K562 (cell line): ENCODE results near the gene CNNM2. TPM values are rescaled to one million over a fixed set of nuclear protein-coding genes. Genes with fewer than 3 reads are reported as not detected.
A peak's percentile ranks its signal among the peaks of the same experiment; 100 is the strongest.

Experiments used
- ATAC-seq: fragments of 200-7000 bp; cut with Tn5 transposase; 3 replicates; pipeline ENCODE4 v1.9.1; 2020; ENCODE audit warnings: moderate library complexity
- BruUV-seq: library from RNA; stranded (reverse); fragments of 400-500 nt; replicated peaks from 2 replicates; lab custom pipeline; 2021; lab: Mats Ljungman, UMichigan
- CTCF ChIA-PET: fragments of 300-600 bp; formaldehyde crosslinking; extraction: SDS; loops from one replicate; lab custom pipeline; 2021; ENCODE audit warnings: low intra/inter-chr PET ratio; lab: Yijun Ruan, JAX
- POLR2A ChIA-PET: fragments of 300-600, 350-650 bp; sonication (Branson Sonifier 250); formaldehyde crosslinking; extraction: SDS; loops from one replicate; lab custom pipeline; 2021; ENCODE audit warnings: antibody characterized with exemption, inconsistent platforms; lab: Yijun Ruan, JAX
- DNase-seq, 4 experiments: peaks; one replicate each; pipeline versions ENCODE4 v3.0.0 to v3.0.0-alpha.2; 2011 to 2018; ENCODE audit warnings: low spot score in 3 of 4, mixed read lengths in 3 of 4; ENCODE audit errors: extremely low read depth in 1 of 4
- FAIRE-seq: peaks from 2 replicates; lab custom pipeline; 2011; peaks lifted over from hg19 to GRCh38; lab: Jason Lieb, UNC
- H2AFZ ChIP-seq: 2 replicates; pipeline ENCODE4 v1.6.0; 2011; ENCODE audit warnings: low read depth, low read length, control low read depth, inconsistent platforms
- H3K27ac ChIP-seq: fragments of 200-600 bp; 3 replicates; pipeline ENCODE4 v1.8.0; 2011; ENCODE audit warnings: low read depth, mild to moderate bottlenecking, control low read depth, inconsistent platforms, low read length, moderate library complexity, mixed read lengths; ENCODE audit errors: extremely low read depth
- H3K27me3 ChIP-seq, 2 experiments: fragments of 300-600 bp in 1 of 2; 2 replicates in 1 of 2; 3 replicates in 1 of 2; pipeline versions ENCODE4 v1.6.0 to v1.8.0; 2011; ENCODE audit warnings: inconsistent platforms in 2 of 2, low read length in 2 of 2, mild to moderate bottlenecking in 1 of 2, mixed read lengths in 1 of 2, moderate library complexity in 1 of 2; ENCODE audit not compliant: control insufficient read depth in 2 of 2, insufficient read depth in 2 of 2
- H3K36me3 ChIP-seq: fragments of 300-600 bp; 3 replicates; pipeline ENCODE4 v1.8.0; 2011; ENCODE audit warnings: mild to moderate bottlenecking, low read length, inconsistent platforms; ENCODE audit not compliant: control insufficient read depth, insufficient read depth
- H3K4me1 ChIP-seq, 2 experiments: fragments of 200-600 bp in 1 of 2; replicated peaks in 1 of 2; 2 replicates in 1 of 2; 3 replicates in 1 of 2; pipeline versions ENCODE4 v1.5.1 to v1.8.0; 2011; ENCODE audit warnings: inconsistent platforms in 2 of 2, low read length in 2 of 2, mild to moderate bottlenecking in 1 of 2, mixed read lengths in 1 of 2, moderate library complexity in 1 of 2; ENCODE audit not compliant: control insufficient read depth in 2 of 2, insufficient read depth in 2 of 2
- H3K4me2 ChIP-seq: 2 replicates; pipeline ENCODE4 v1.6.1; 2011; ENCODE audit warnings: low read length, control low read depth, inconsistent platforms, mixed read lengths; ENCODE audit not compliant: insufficient read depth
- H3K4me3 ChIP-seq: fragments of 200-600 bp; sonication (generic), shearing (Covaris generic); 2 replicates; pipeline ENCODE4 v1.5.1; 2016; ENCODE audit warnings: control low read depth, inconsistent platforms
- H3K79me2 ChIP-seq: fragments of 200-600 bp; 3 replicates; pipeline ENCODE4 v1.8.0; 2011; ENCODE audit warnings: low read length, inconsistent platforms; ENCODE audit not compliant: control insufficient read depth, insufficient read depth
- H3K9ac ChIP-seq, 2 experiments: 2 replicates each; pipeline versions ENCODE4 v1.6.0 to v1.6.1; 2011; ENCODE audit warnings: low read depth in 2 of 2, low read length in 2 of 2, control low read depth in 1 of 2, inconsistent platforms in 1 of 2, mild to moderate bottlenecking in 1 of 2, mixed read lengths in 1 of 2; ENCODE audit not compliant: insufficient read depth in 1 of 2
- H3K9me1 ChIP-seq: one replicate; pipeline ENCODE4 v1.6.0; 2011; ENCODE audit warnings: inconsistent platforms, mild to moderate bottlenecking, low read length, moderate library complexity; ENCODE audit not compliant: control insufficient read depth, insufficient read depth
- H3K9me3 ChIP-seq: replicated peaks from 2 replicates; pipeline ENCODE4 v1.5.1; 2011; ENCODE audit warnings: low read depth, low read length, inconsistent platforms; ENCODE audit not compliant: control insufficient read depth, insufficient read depth
- H4K20me1 ChIP-seq: replicated peaks from 2 replicates; pipeline ENCODE4 v1.6.1; 2011; ENCODE audit warnings: low read length, inconsistent platforms, mixed read lengths; ENCODE audit not compliant: control insufficient read depth, insufficient read depth
- POLR2G ChIP-seq: fragments of 200-400 bp; formaldehyde crosslinking; IDR thresholded peaks from 2 replicates; pipeline ENCODE4 v1.6.1; 2017; ENCODE audit warnings: low read depth, mild to moderate bottlenecking, antibody characterized with exemption, low read length, moderate library complexity
- WGBS: fragments of 100-300 bp; shearing (Covaris generic); methylation state at CpG from one replicate; pipeline ENCODE4 v1.1.6; 2016; ENCODE audit warnings: low coverage, mixed read lengths; ENCODE audit not compliant: insufficient coverage; ENCODE audit errors: missing lambda C conversion rate; 5-methylcytosine and 5-hydroxymethylcytosine counted together
- in situ Hi-C: fragments of 300-500 bp; cut with MboI; formaldehyde crosslinking; loops from 4 replicates; pipeline ENCODE4 v1.15.0; 2018; ENCODE audit warnings: inconsistent platforms, mixed read lengths
- intact Hi-C: fragments of 100-400 bp; cut with micrococcal nuclease; formaldehyde crosslinking; loops from 2 replicates; pipeline ENCODE4 v1.14.2; 2022
- polyA plus RNA-seq, 8 experiments: library from polyadenylated mRNA; depleted of rRNA in 4 of 8; stranded (reverse) in 5 of 8; unstranded in 3 of 8; fragments of >200 nt; fragmentation: Nextera tagmentation in 2 of 8; fragmentation: Illumina TruSeq in 1 of 8; extraction: Ambion mirVana in 2 of 8; extraction: Trizol in 1 of 8; gene quantifications; 2 replicates each; pipeline versions ENCODE4 v1.2.1 to v1.2.3, GENCODE V29; 2011 to 2014; ENCODE audit warnings: inconsistent platforms in 1 of 8, missing spikeins in 1 of 8
- total RNA-seq, 7 experiments: library from RNA; depleted of rRNA in 6 of 7; stranded (reverse); fragments of >200 nt in 6 of 7; fragmentation: Illumina TruSeq in 2 of 7; extraction: Trizol in 2 of 7; gene quantifications; 2 replicates each; pipeline versions ENCODE4 v1.2.1 to v1.2.3, GENCODE V29; 2011 to 2021; ENCODE audit warnings: low replicate concordance in 1 of 7
- TF ChIP-seq, protein P1 (sequence below): sonication (generic); formaldehyde crosslinking; IDR thresholded peaks from 2 replicates; pipeline ENCODE4 v1.8.1; 2023; ENCODE audit warnings: mild to moderate bottlenecking, missing genetic modification reagents
- TF ChIP-seq, protein P2 (sequence below): fragments of 250-450 bp; sonication (Bioruptor Pico); IDR thresholded peaks from 2 replicates; pipeline ENCODE4 v1.5.0; 2021

The CNNM2 gene
- total and polyA plus RNA-seq, 9 of the 15 experiments (the other 6 are each of a cell fraction or from before 2014, with no cell fraction given), result 0.21 to 5.0 (median 1.3) TPM

DNA sequence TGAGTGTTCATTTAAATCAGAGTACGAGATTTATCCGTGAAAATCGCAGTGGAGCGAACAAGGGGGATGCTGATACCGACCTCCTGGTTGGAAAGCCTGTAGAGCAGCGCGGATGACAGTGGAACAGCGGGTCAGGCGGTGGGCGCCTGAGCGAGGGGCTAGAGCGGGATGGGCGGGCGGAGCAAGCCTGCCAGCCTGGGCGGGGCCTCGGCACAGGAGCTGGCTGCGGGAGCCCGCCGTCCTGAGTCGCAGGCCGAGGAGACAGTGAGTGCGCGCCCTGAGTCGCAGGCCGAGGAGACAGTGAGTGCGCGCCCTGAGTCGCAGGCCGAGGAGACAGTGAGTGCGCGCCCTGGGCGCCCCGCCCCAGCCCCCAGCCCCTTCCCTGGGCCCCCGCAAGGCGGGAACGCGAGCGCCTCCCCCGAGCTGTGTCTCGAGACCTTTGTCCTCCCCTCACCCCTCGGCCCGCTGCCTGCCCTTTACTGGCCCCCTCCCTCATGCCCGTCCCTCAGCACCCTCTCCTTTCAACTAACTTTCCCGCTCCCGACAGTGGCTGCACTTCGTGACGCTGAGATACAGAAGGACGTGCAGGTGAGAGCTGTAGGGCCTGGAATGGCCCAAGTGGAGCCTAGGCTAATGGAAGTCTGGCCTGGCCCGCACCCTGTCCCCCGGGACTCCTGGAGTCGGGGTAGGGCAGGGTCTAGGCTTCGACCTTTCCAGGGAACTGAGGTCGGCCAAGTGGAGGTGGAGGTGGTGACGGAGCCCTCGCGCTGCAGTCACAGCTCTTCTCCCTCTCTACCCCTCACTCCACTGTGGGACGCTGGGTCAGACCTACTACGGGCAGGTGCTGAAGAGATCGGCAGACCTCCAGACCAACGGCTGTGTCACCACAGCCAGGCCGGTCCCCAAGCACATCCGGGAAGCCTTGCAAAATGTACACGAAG is 48.6 kb upstream of the CNNM2 start, which contains the start of gene AS3MT:
AS3MT (plus strand) TSS at position 213 of the 941 bp plus-strand sequence; CDS start at position 336, 123 bp downstream.
- H3K4me3 ChIP-seq, result no peak within 1 kb of the TSS
- peak; percentile 19; the same call in 1 of the 2 replicates for TF ChIP-seq POLR2G
- TF ChIP-seq, protein P1, sequence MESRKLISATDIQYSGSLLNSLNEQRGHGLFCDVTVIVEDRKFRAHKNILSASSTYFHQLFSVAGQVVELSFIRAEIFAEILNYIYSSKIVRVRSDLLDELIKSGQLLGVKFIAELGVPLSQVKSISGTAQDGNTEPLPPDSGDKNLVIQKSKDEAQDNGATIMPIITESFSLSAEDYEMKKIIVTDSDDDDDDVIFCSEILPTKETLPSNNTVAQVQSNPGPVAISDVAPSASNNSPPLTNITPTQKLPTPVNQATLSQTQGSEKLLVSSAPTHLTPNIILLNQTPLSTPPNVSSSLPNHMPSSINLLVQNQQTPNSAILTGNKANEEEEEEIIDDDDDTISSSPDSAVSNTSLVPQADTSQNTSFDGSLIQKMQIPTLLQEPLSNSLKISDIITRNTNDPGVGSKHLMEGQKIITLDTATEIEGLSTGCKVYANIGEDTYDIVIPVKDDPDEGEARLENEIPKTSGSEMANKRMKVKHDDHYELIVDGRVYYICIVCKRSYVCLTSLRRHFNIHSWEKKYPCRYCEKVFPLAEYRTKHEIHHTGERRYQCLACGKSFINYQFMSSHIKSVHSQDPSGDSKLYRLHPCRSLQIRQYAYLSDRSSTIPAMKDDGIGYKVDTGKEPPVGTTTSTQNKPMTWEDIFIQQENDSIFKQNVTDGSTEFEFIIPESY (CRISPR knock-in tag), result peak; percentile 26; the same call in 1 of the 2 replicates
- TF ChIP-seq, protein P2, sequence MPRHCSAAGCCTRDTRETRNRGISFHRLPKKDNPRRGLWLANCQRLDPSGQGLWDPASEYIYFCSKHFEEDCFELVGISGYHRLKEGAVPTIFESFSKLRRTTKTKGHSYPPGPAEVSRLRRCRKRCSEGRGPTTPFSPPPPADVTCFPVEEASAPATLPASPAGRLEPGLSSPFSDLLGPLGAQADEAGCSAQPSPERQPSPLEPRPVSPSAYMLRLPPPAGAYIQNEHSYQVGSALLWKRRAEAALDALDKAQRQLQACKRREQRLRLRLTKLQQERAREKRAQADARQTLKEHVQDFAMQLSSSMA (CRISPR knock-in tag), result no peak

More for the DNA sequence above, 48.6 kb upstream of the CNNM2 start, which contains the start of gene AS3MT:
- no peaks in the 10 kb centered on the region; a peak in 3 of 5 replicates for H3K4me1 ChIP-seq
- no peaks in the 10 kb centered on the region for H3K27me3 ChIP-seq
- ChIA-PET CTCF (no interaction called here), POLR2A (no interaction called here)
- H3K36me3 ChIP-seq, result peaks cover 2% of the 10 kb centered on the region; the same call in 1 of the 3 replicates
- no peaks in the 10 kb centered on the region for H3K79me2 ChIP-seq
- 92% methylated on average over 26 of the region's 63 CpGs for WGBS
- intact Hi-C loops (no loop called here), in situ Hi-C loops (no loop called here)
- BruUV-seq, result no TSS peak
- no peaks in the 10 kb centered on the region for H4K20me1 ChIP-seq
- FAIRE-seq, result no peak
- no peak within 1 kb of the TSS for H3K9ac ChIP-seq
- H3K9me1 ChIP-seq, result no peaks in the 10 kb centered on the region
- no peak within 1 kb of the TSS for H3K27ac ChIP-seq
- DNase-seq, result no peak
- H3K4me2 ChIP-seq, result no peak within 1 kb of the TSS
- no peaks in the 10 kb centered on the region for H3K9me3 ChIP-seq
- ATAC-seq, result no peak
- no peak within 1 kb of the TSS for H2AFZ ChIP-seq
